GM12801 (cell line): ENCODE data around the gene DNHD1.

Experiments used
- CTCF ChIP-seq: IDR thresholded peaks from one replicate; pipeline ENCODE4 v1.5.1; 2011; ENCODE audit warnings: control low read depth; ENCODE audit not compliant: insufficient read length; ENCODE audit errors: extremely low read depth

Gene DNHD1

GRCh38 chr11:6531267-6531752 lies 34.2 kb downstream of the DNHD1 start:
- no peak for TF ChIP-seq CTCF

DNA sequence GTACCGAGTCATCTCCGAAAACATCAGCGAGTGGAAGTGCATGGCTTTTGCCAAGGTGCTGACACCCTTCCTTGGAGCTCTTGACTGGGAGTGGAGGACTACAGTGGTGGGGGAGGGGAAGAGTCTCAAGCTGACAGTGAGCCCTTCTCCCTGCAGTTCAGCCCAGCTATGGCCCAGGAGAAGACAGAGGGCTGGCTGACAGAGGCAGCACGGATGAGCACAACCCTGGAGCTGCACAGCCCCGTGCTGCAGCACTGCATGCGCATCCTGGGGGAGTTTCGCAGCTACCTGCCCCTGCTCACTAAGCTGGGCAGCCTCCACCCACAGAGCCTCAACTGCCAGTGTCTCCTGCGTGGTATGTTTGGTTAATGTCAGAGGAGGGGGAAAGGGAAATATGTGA lies 41.4 kb downstream of the DNHD1 start:
- TF ChIP-seq CTCF = no peak

DNA sequence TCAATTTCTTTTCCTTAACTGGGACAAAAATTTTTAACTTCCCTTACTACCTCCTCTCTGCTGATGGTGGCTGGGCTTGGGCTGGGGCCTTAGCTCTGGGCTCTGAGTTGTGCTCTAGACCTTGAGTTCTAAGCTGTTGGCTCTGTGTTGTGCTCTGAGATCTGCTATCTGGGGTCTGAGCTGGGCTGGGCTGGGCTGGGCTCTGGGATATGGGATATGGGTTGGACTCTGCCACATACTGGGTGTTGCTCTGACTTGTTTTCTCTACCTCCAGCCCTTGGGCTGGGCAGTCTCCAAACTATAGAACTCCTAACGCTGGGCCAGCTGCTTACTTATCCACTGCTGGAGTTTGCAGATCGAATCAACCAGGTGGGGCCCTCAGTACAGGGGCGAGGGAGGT lies 41.9 kb downstream of the DNHD1 start:
- TF ChIP-seq CTCF = no peak

- TF ChIP-seq CTCF = no peak
Measured at GRCh38 chr11:6539748-6540268, 42.7 kb downstream of the DNHD1 start.

DNA sequence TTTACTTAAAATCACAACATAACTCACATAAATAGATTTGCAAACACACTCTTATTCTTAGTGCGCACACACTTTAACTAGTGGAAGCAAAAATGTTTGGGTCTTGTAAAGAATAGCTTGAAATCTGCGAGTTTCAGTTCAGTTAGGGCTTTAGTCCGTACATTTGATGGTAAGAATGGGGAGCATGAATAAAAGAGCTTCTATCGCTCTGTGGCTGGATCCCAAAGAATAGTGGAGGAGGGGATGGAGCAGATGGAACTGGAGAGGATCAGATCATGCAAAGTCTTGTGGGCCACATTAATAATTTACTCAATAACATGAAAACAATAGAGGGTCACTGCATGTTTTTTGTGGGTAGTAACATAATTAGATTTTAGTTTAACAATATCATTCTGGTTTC lies 44.3 kb downstream of the DNHD1 start:
- no peak for TF ChIP-seq CTCF

DNA sequence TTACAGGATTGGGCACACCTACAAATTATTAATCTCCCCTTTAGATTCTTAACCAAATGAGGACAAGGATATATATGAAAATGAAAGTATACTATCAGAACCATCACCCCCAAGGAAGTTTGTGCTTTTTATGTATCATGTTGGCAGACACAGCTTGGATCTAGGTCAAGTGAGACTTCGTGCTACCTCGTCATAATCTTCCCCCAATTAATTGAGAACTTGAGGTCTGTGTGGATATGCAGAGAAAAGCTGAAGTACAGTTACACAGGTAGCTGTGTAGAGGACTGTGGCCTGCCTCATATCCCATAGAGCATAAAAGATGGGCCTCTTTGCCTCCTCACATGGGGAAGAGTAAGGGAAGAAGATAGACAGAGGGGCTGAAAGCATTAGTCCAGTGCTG lies 45.6 kb downstream of the DNHD1 start:
- TF ChIP-seq CTCF = no peak

DNA sequence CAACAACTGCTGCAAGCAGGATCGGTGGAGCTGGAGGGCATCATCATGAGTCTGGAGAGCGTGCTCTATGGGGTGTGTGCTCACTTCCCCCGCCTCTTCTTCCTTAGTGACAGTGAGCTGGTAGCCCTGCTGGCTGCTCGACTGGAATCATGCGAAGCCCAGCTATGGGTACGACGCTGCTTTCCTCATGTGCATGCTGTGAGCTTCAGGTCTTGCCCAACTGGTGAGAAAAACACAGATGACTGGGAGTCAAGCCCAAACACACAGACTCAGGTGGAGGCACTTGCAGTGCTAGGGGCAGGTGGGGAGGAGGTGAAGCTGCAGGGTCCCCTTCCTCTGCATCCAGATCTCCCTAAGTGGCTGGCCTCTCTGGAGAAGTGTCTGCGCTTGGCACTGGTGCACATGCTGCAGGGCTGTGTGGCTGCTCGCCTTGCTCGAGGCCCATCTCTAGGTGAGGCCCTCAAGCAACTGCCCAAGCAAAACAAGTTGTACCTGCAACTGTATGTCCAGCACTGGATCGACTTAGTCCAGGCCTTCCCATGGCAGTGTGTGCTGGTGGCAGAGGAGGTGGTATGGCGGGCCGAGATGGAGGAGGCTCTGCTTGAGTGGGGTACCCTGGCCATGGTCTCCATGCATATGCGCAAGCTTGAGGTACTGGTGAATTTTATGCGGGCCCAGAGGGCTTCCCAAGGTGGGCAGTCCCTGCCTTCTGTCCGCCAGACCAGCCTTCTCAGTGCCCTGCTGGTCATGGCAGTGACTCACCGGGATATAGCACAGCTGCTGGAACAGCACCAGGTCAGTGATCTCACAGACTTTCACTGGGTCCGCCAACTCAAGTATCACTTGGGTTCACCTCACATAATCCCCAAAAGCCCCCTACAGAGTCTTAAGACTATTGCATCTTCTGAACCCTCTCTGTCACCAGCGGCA lies 48.1 kb downstream of the DNHD1 start:
- TF ChIP-seq CTCF = no peak
